Activated T-cell treated with anti-CD3 and anti-CD28 coated beads for 48 hours (primary cell): ENCODE data around the gene SYK.

ENCODE experiments used
- DNase-seq: peaks from one replicate; pipeline ENCODE4 v3.0.0-alpha.2; 2020; ENCODE audit warnings: low read depth

SYK gene

GRCh38 chr9:90906316-90907055 lies 104.9 kb downstream of the SYK start:
- DNase-seq = no peak

GRCh38 chr9:90907056-90907445 lies 105.4 kb downstream of the SYK start:
- no peak for DNase-seq

- no peak for DNase-seq
These were observed 106.2 kb downstream of the SYK start for GRCh38 chr9:90907790-90908189.

GRCh38 chr9:90909225-90909624 lies 107.6 kb downstream of the SYK start:
- DNase-seq = no peak

GRCh38 chr9:90909747-90910283 lies 108.2 kb downstream of the SYK start:
- DNase-seq = no peak

GRCh38 chr9:90914196-90914595 lies 112.6 kb downstream of the SYK start:
- DNase-seq = no peak

GRCh38 chr9:90914868-90915483 lies 113.4 kb downstream of the SYK start:
- peak; percentile 67 for DNase-seq

GRCh38 chr9:90915693-90916092 lies 114.1 kb downstream of the SYK start:
- DNase-seq = peak; percentile 40

GRCh38 chr9:90916147-90916734 lies 114.6 kb downstream of the SYK start:
- DNase-seq = no peak

- no peak for DNase-seq
These were observed 118.3 kb downstream of the SYK start for GRCh38 chr9:90919883-90920282.

- no peak for DNase-seq
These were observed 119.5 kb downstream of the SYK start for GRCh38 chr9:90921104-90921503.

GRCh38 chr9:90921969-90922368 lies 120.3 kb downstream of the SYK start:
- no peak for DNase-seq

GRCh38 chr9:90925581-90926257 lies 124.1 kb downstream of the SYK start:
- no peak for DNase-seq

GRCh38 chr9:90926936-90927335 lies 125.3 kb downstream of the SYK start:
- DNase-seq = no peak

GRCh38 chr9:90927496-90927895 lies 125.9 kb downstream of the SYK start:
- DNase-seq = no peak

GRCh38 chr9:90929626-90930025 lies 128.0 kb downstream of the SYK start:
- no peak for DNase-seq

GRCh38 chr9:90933468-90933867 lies 131.8 kb downstream of the SYK start:
- DNase-seq = no peak

- no peak for DNase-seq
These were observed 137.7 kb downstream of the SYK start for GRCh38 chr9:90939351-90939750.

- DNase-seq = no peak
These were observed 138.7 kb downstream of the SYK start for GRCh38 chr9:90940280-90940679.

GRCh38 chr9:90941661-90942060 lies 140.0 kb downstream of the SYK start:
- DNase-seq = no peak

- DNase-seq = no peak
These were observed 140.9 kb downstream of the SYK start for GRCh38 chr9:90942555-90942954.

GRCh38 chr9:90943341-90943740 lies 141.7 kb downstream of the SYK start:
- DNase-seq = no peak

GRCh38 chr9:90945336-90945735 lies 143.7 kb downstream of the SYK start:
- DNase-seq = no peak
